KMS-11 (cell line): Measurements from ENCODE around the gene SPTBN5.

Experiments used
- H2AFZ ChIP-seq: fragments of 200-600 bp; sonication (generic); 2 replicates; pipeline ENCODE4 v1.6.1; 2016; ENCODE audit warnings: antibody characterized with exemption, mixed run types, low read depth
- H3K27ac ChIP-seq: fragments of 200-600 bp; sonication (generic); 2 replicates; pipeline ENCODE4 v1.6.1; 2016; ENCODE audit warnings: mild to moderate bottlenecking, mixed run types
- H3K27me3 ChIP-seq: fragments of 200-600 bp; sonication (generic); 2 replicates; pipeline ENCODE4 v1.6.1; 2017; ENCODE audit warnings: mild to moderate bottlenecking, low read depth, mixed run types, moderate library complexity; ENCODE audit not compliant: insufficient read depth
- H3K36me3 ChIP-seq: fragments of 200-600 bp; sonication (generic); 2 replicates; pipeline ENCODE4 v1.6.1; 2017; ENCODE audit warnings: mild to moderate bottlenecking, mixed run types; ENCODE audit not compliant: insufficient read depth
- H3K4me1 ChIP-seq: fragments of 200-600 bp; sonication (generic); 2 replicates; pipeline ENCODE4 v1.6.1; 2016; ENCODE audit warnings: mild to moderate bottlenecking, low read depth, mixed run types; ENCODE audit not compliant: poor library complexity, severe bottlenecking
- H3K4me2 ChIP-seq: fragments of 200-600 bp; sonication (generic); 2 replicates; pipeline ENCODE4 v1.7.0; 2016; ENCODE audit warnings: mild to moderate bottlenecking, mixed run types
- H3K4me3 ChIP-seq: fragments of 200-600 bp; sonication (generic); IDR thresholded peaks from 2 replicates; pipeline ENCODE4 v1.6.1; 2017; ENCODE audit warnings: low read depth, low read length, mixed read lengths; ENCODE audit not compliant: insufficient read depth
- H3K79me2 ChIP-seq: fragments of 200-600 bp; sonication (generic); 2 replicates; pipeline ENCODE4 v1.6.1; 2016; ENCODE audit warnings: low read depth, mixed run types; ENCODE audit not compliant: insufficient read depth
- H3K9ac ChIP-seq: fragments of 200-600 bp; sonication (generic); 2 replicates; pipeline ENCODE4 v1.6.1; 2016; ENCODE audit warnings: mild to moderate bottlenecking, mixed run types
- H4K20me1 ChIP-seq: fragments of 200-600 bp; sonication (generic); 2 replicates; pipeline ENCODE4 v1.6.1; 2016; ENCODE audit warnings: mild to moderate bottlenecking, mixed run types; ENCODE audit not compliant: insufficient read depth
- CTCF ChIP-seq: fragments of 200-600 bp; sonication (generic); conservative IDR thresholded peaks from 2 replicates; pipeline ENCODE4 v1.6.1; 2017; ENCODE audit warnings: low read depth, mild to moderate bottlenecking, antibody characterized with exemption, low read length, moderate library complexity, mixed read lengths

SPTBN5 gene

GRCh38 chr15:41921167-41921566 lies 27.3 kb upstream of the SPTBN5 start:
- Histone ChIP-seq H3K4me3 (no peak overlapping the region), H3K27me3 (no peaks in the 10 kb centered on the region), H2AFZ (no peak overlapping the region), H3K9ac (no peak overlapping the region), H3K79me2 (no peaks in the 10 kb centered on the region), H3K4me1 (no peaks in the 10 kb centered on the region), H3K36me3 (no peaks in the 10 kb centered on the region), H4K20me1 (no peaks in the 10 kb centered on the region), H3K4me2 (no peak overlapping the region), H3K27ac (no peak overlapping the region)
- TF ChIP-seq CTCF, result no peak

- Histone ChIP-seq H3K79me2 (no peaks in the 10 kb centered on the region), H3K9ac (no peak overlapping the region), H3K27ac (no peak overlapping the region), H3K4me3 (no peak overlapping the region), H3K4me1 (no peaks in the 10 kb centered on the region), H3K36me3 (no peaks in the 10 kb centered on the region), H2AFZ (no peak overlapping the region), H3K27me3 (no peaks in the 10 kb centered on the region), H3K4me2 (no peak overlapping the region), H4K20me1 (no peaks in the 10 kb centered on the region)
- no peak for TF ChIP-seq CTCF
These were observed 26.2 kb upstream of the SPTBN5 start for GRCh38 chr15:41919954-41920538.

GRCh38 chr15:41919201-41919820 lies 25.5 kb upstream of the SPTBN5 start:
- no peak overlapping the region for H3K4me2 ChIP-seq
- no peaks in the 10 kb centered on the region for H3K36me3 ChIP-seq
- no peak for TF ChIP-seq CTCF
- H3K27ac ChIP-seq, result no peak overlapping the region
- H4K20me1 ChIP-seq, result no peaks in the 10 kb centered on the region
- H3K27me3 ChIP-seq, result no peaks in the 10 kb centered on the region
- H3K4me3 ChIP-seq, result no peak overlapping the region
- H3K79me2 ChIP-seq, result no peaks in the 10 kb centered on the region
- no peaks in the 10 kb centered on the region for H3K4me1 ChIP-seq
- H2AFZ ChIP-seq, result no peak overlapping the region
- no peak overlapping the region for H3K9ac ChIP-seq

- Histone ChIP-seq H3K36me3 (no peaks in the 10 kb centered on the region), H3K4me1 (no peaks in the 10 kb centered on the region), H3K27me3 (no peaks in the 10 kb centered on the region), H3K4me3 (no peak overlapping the region), H3K79me2 (no peaks in the 10 kb centered on the region), H2AFZ (no peak overlapping the region), H3K4me2 (no peak overlapping the region), H4K20me1 (no peaks in the 10 kb centered on the region), H3K9ac (no peak overlapping the region), H3K27ac (no peak overlapping the region)
- no peak for TF ChIP-seq CTCF
These were observed 24.8 kb upstream of the SPTBN5 start for GRCh38 chr15:41918506-41919126.
